GM23338 (cell line): ENCODE measurements around the gene DDIT3. TPM values are rescaled to one million over a fixed set of nuclear protein-coding genes. Genes with fewer than 3 reads are reported as not detected.

Source experiments
- ATAC-seq: fragments of 200-7000 bp; cut with Tn5 transposase; 3 replicates; pipeline ENCODE4 v1.9.1; 2020
- DNase-seq: peaks from one replicate; pipeline ENCODE4 v3.0.0-alpha.2; 2015; ENCODE audit warnings: low spot score
- H2AFZ ChIP-seq: fragments of 200-600 bp; sonication (generic); 2 replicates; pipeline ENCODE4 v1.8.0; 2016; ENCODE audit warnings: antibody characterized with exemption, mild to moderate bottlenecking, moderate library complexity
- H3F3A ChIP-seq: fragments of 200-600 bp; sonication (generic); replicated peaks from 2 replicates; pipeline ENCODE4 v1.8.0; 2017; ENCODE audit warnings: antibody characterized with exemption, mixed run types, low read depth
- H3K27ac ChIP-seq: fragments of 200-600 bp; sonication (generic); 2 replicates; pipeline ENCODE4 v1.6.1; 2016; ENCODE audit warnings: low read depth
- H3K27me3 ChIP-seq: fragments of 200-600 bp; sonication (generic); 2 replicates; pipeline ENCODE4 v1.8.0; 2016; ENCODE audit warnings: mild to moderate bottlenecking, mixed run types, moderate library complexity; ENCODE audit not compliant: insufficient read depth
- H3K36me3 ChIP-seq: fragments of 200-600 bp; sonication (generic); 2 replicates; pipeline ENCODE4 v1.8.0; 2016; ENCODE audit warnings: mild to moderate bottlenecking; ENCODE audit not compliant: insufficient read depth
- H3K4me1 ChIP-seq: fragments of 200-600 bp; sonication (generic); 2 replicates; pipeline ENCODE4 v1.8.0; 2016; ENCODE audit warnings: mild to moderate bottlenecking, moderate library complexity; ENCODE audit not compliant: insufficient read depth
- H3K4me2 ChIP-seq: fragments of 200-600 bp; sonication (generic); 2 replicates; pipeline ENCODE4 v1.7.1; 2017; ENCODE audit warnings: mixed run types
- H3K4me3 ChIP-seq: fragments of 200-600 bp; sonication (generic); 2 replicates; pipeline ENCODE4 v1.6.1; 2016; ENCODE audit warnings: mixed run types
- H3K79me2 ChIP-seq: fragments of 200-600 bp; sonication (generic); replicated peaks from 2 replicates; pipeline ENCODE4 v1.8.0; 2017; ENCODE audit warnings: mild to moderate bottlenecking; ENCODE audit not compliant: insufficient read depth
- H3K9me2 ChIP-seq: fragments of 200-600 bp; sonication (generic); 2 replicates; pipeline ENCODE4 v1.8.0; 2017; ENCODE audit not compliant: insufficient read depth
- H4K20me1 ChIP-seq: fragments of 200-600 bp; sonication (generic); replicated peaks from 2 replicates; pipeline ENCODE4 v1.8.0; 2017; ENCODE audit warnings: mild to moderate bottlenecking; ENCODE audit not compliant: insufficient read depth
- H3K27ac Mint-ChIP-seq: 2 replicates; pipeline ENCODE4 v1.8.0; 2020; ENCODE audit warnings: inconsistent platforms, mild to moderate bottlenecking, moderate library complexity, mixed read lengths
- H3K27me3 Mint-ChIP-seq: 3 replicates; pipeline ENCODE4 v1.8.0; 2022; ENCODE audit warnings: low read depth, mild to moderate bottlenecking, moderate library complexity, mixed read lengths, inconsistent platforms; ENCODE audit not compliant: insufficient read depth, poor library complexity
- H3K36me3 Mint-ChIP-seq: 3 replicates; pipeline ENCODE4 v1.8.0; 2021; ENCODE audit warnings: low read depth, mild to moderate bottlenecking, inconsistent platforms, moderate library complexity, mixed read lengths
- H3K4me1 Mint-ChIP-seq: 3 replicates; pipeline ENCODE4 v1.8.0; 2020; ENCODE audit warnings: mild to moderate bottlenecking, inconsistent platforms, mixed read lengths
- H3K4me3 Mint-ChIP-seq: 3 replicates; pipeline ENCODE4 v1.8.0; 2021; ENCODE audit warnings: moderate library complexity, mild to moderate bottlenecking, inconsistent platforms, mixed read lengths
- H3K9me3 Mint-ChIP-seq: 3 replicates; pipeline ENCODE4 v1.8.0; 2020; ENCODE audit warnings: moderate library complexity, mild to moderate bottlenecking, inconsistent platforms, mixed read lengths
- CREB1 ChIP-seq: fragments of 250-450 bp; sonication (Bioruptor Pico); IDR thresholded peaks from 2 replicates; pipeline ENCODE4 v1.5.0; 2020; ENCODE audit warnings: low read depth, mild to moderate bottlenecking, moderate library complexity
- EZH2 ChIP-seq: fragments of 200-600 bp; sonication (generic); IDR thresholded peaks from one replicate; pipeline ENCODE4 v1.8.0; 2017; ENCODE audit warnings: antibody characterized with exemption, mild to moderate bottlenecking, low read depth; ENCODE audit not compliant: unreplicated experiment
- EZH2phosphoT487 ChIP-seq: fragments of 200-600 bp; sonication (generic); IDR thresholded peaks from one replicate; pipeline ENCODE4 v1.8.1; 2018; ENCODE audit warnings: antibody characterized with exemption; ENCODE audit not compliant: unreplicated experiment
- NANOG ChIP-seq: IDR thresholded peaks from 2 replicates; pipeline ENCODE4 v1.6.1; 2016; ENCODE audit warnings: antibody characterized with exemption, borderline replicate concordance
- POLR2AphosphoS5 ChIP-seq: IDR thresholded peaks from 2 replicates; pipeline ENCODE4 v1.6.1; 2016; ENCODE audit warnings: antibody characterized with exemption, low read depth
- REST ChIP-seq: IDR thresholded peaks from one replicate; pipeline ENCODE4 v1.6.1; 2018; ENCODE audit warnings: antibody characterized with exemption; ENCODE audit not compliant: unreplicated experiment
- STAT1 ChIP-seq: IDR thresholded peaks from one replicate; pipeline ENCODE4 v1.6.1; 2016; ENCODE audit warnings: antibody characterized with exemption; ENCODE audit not compliant: unreplicated experiment
- ZNF114 ChIP-seq: fragments of 250-450 bp; sonication (Bioruptor Pico); IDR thresholded peaks from 2 replicates; pipeline ENCODE4 v1.5.0; 2020; ENCODE audit warnings: mild to moderate bottlenecking, moderate library complexity
- ZNF331 ChIP-seq: fragments of 250-450 bp; sonication (Bioruptor Pico); IDR thresholded peaks from 2 replicates; pipeline ENCODE4 v1.5.0; 2020; ENCODE audit warnings: low read depth, mild to moderate bottlenecking, moderate library complexity
- polyA plus RNA-seq: library from polyadenylated mRNA; unstranded; fragments of >200 nt; fragmentation: Nextera tagmentation; extraction: Ambion mirVana; gene quantifications from 2 replicates; pipeline ENCODE4 v1.2.1, GENCODE V29; 2016
- total RNA-seq: library from RNA; depleted of rRNA; stranded (reverse); fragments of >200 nt; shearing (Covaris generic); gene quantifications from 2 replicates; pipeline ENCODE4 v1.2.3, GENCODE V29; 2014
- TF ChIP-seq, protein P1 (sequence below), 2 experiments: fragments of 200-600 bp in 1 of 2; sonication (generic) in 1 of 2; conservative IDR thresholded peaks; 2 replicates each; pipeline versions ENCODE4 v1.5.1 to v1.6.1; 2016 to 2017; ENCODE audit warnings: antibody characterized with exemption in 2 of 2, low read depth in 2 of 2, mild to moderate bottlenecking in 2 of 2, moderate library complexity in 1 of 2
- TF ChIP-seq, protein P2 (sequence below): IDR thresholded peaks from 2 replicates; pipeline ENCODE4 v1.6.1; 2016; ENCODE audit warnings: antibody characterized with exemption

Gene DDIT3
- total and polyA plus RNA-seq, 2 experiments from 2014 or later: 3.9 to 12.5 TPM

GRCh38 chr12:57490126-57490525 lies 30.2 kb downstream of the DDIT3 start (continued):
- TF ChIP-seq, protein P1, sequence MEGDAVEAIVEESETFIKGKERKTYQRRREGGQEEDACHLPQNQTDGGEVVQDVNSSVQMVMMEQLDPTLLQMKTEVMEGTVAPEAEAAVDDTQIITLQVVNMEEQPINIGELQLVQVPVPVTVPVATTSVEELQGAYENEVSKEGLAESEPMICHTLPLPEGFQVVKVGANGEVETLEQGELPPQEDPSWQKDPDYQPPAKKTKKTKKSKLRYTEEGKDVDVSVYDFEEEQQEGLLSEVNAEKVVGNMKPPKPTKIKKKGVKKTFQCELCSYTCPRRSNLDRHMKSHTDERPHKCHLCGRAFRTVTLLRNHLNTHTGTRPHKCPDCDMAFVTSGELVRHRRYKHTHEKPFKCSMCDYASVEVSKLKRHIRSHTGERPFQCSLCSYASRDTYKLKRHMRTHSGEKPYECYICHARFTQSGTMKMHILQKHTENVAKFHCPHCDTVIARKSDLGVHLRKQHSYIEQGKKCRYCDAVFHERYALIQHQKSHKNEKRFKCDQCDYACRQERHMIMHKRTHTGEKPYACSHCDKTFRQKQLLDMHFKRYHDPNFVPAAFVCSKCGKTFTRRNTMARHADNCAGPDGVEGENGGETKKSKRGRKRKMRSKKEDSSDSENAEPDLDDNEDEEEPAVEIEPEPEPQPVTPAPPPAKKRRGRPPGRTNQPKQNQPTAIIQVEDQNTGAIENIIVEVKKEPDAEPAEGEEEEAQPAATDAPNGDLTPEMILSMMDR (conservative IDR thresholded peaks at IDR 0.05; ENCODE audit: low read depth in 2 of 2): no peak
- TF ChIP-seq, protein P2, sequence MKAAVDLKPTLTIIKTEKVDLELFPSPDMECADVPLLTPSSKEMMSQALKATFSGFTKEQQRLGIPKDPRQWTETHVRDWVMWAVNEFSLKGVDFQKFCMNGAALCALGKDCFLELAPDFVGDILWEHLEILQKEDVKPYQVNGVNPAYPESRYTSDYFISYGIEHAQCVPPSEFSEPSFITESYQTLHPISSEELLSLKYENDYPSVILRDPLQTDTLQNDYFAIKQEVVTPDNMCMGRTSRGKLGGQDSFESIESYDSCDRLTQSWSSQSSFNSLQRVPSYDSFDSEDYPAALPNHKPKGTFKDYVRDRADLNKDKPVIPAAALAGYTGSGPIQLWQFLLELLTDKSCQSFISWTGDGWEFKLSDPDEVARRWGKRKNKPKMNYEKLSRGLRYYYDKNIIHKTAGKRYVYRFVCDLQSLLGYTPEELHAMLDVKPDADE: no peak
- TF ChIP-seq STAT1: no peak
- TF ChIP-seq ZNF331 (CRISPR knock-in tag): no peak
- no peak for TF ChIP-seq EZH2
- TF ChIP-seq ZNF114 (CRISPR knock-in tag): no peak
- no peak for TF ChIP-seq EZH2phosphoT487

DNA sequence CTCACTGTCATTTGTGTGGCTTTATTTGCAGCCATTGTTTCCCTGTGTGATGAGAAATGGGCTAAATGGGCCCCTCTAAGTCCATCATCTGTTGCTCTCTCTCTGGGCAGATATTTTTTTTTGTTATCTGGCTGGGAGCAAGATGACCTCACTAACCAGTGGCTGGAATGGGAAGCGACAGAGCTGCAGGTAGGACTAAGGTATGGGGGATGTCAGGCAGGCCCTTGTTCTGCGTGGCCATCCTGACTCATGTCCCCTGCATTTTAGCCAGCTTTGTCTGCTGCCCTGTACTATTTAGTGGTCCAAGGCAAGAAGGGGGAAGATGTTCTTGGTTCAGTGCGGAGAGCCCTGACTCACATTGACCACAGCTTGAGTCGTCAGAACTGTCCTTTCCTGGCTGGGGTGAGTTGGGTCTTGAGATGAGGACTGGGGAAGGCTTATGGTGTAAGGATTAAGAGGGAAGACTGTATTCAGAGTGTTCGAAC lies 31.1 kb downstream of the DDIT3 start:
- Histone ChIP-seq H3K4me1 (no peaks in the 10 kb centered on the region; the same call in 1 of the 2 replicates), H3K9me2 (no peaks in the 10 kb centered on the region), H2AFZ (no peak overlapping the region), H3K36me3 (peaks cover 47% of the 10 kb centered on the region), H4K20me1 (peaks cover 34% of the 10 kb centered on the region), H3K27ac (peak overlapping the region; percentile 88), H3K4me3 (peak overlapping the region; percentile 100), H3K79me2 (peaks cover 34% of the 10 kb centered on the region), H3K4me2 (peak overlapping the region; percentile 100), H3F3A (peaks cover 42% of the 10 kb centered on the region), H3K27me3 (no peaks in the 10 kb centered on the region)
- Mint-ChIP-seq H3K4me3 (peak overlapping the region; percentile 88), H3K27me3 (peaks cover 15% of the 10 kb centered on the region), H3K4me1 (peaks cover 10% of the 10 kb centered on the region), H3K36me3 (peaks cover 59% of the 10 kb centered on the region), H3K9me3 (no peaks in the 10 kb centered on the region), H3K27ac (peak overlapping the region; percentile 99)
- DNase-seq: no peak
- ATAC-seq: no peak
- TF ChIP-seq EZH2 (no peak), CREB1 (CRISPR knock-in tag) (no peak), EZH2phosphoT487 (no peak), NANOG (no peak), POLR2AphosphoS5 (no peak), ZNF331 (CRISPR knock-in tag) (no peak), REST (no peak), STAT1 (no peak)
- TF ChIP-seq, protein P2: no peak
- TF ChIP-seq, protein P1 (conservative IDR thresholded peaks at IDR 0.05; ENCODE audit: low read depth in 2 of 2): no peak
